NB4 (cell line): ENCODE data around the gene FN3K.
A peak's percentile ranks its signal among the peaks of the same experiment; 100 is the strongest.

Experiments used
- DNase-seq: peaks from one replicate; pipeline ENCODE4 v3.0.0; 2010; ENCODE audit warnings: low read depth
- H3K4me3 ChIP-seq: one replicate; pipeline ENCODE4 v1.5.1; 2011; ENCODE audit warnings: mild to moderate bottlenecking, low read depth, low read length, moderate library complexity
- CTCF ChIP-seq: IDR thresholded peaks from one replicate; pipeline ENCODE4 v1.5.1; 2012; ENCODE audit warnings: low read depth, low read length
- MAX ChIP-seq: IDR thresholded peaks from 2 replicates; pipeline ENCODE4 v1.6.1; 2011; ENCODE audit warnings: low read depth, low read length
- MYC ChIP-seq: IDR thresholded peaks from 2 replicates; pipeline ENCODE4 v1.6.1; 2011; ENCODE audit warnings: low read depth, low read length
- POLR2A ChIP-seq: IDR thresholded peaks from 2 replicates; pipeline ENCODE4 v1.6.1; 2011; ENCODE audit warnings: mild to moderate bottlenecking; ENCODE audit not compliant: insufficient read length; ENCODE audit errors: extremely low read depth

The FN3K gene

DNA sequence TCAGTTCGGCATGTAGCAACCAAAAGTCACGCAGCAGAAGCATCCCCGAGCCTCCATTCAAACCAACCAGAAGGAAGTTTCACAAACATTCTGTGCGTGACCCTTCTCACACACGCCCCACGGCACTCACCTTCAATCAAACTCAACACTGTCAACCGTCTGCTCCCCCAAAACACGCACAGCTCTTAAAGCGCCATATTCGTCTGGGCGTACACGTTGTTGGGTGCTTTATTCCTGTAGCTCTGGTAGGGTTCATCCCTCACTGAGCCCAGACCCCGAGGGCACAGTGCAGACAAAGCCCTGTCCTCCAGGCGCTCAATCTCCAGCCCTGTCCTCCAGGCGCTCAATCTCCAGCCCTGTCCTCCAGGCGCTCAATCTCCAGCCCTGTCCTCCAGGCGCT is 39.2 kb upstream of the FN3K start:
- no peak overlapping the region for H3K4me3 ChIP-seq
- DNase-seq = no peak
- TF ChIP-seq MAX (no peak), CTCF (no peak), MYC (no peak), POLR2A (no peak)

- TF ChIP-seq CTCF (no peak), MYC (no peak), POLR2A (no peak), MAX (no peak)
- no peak overlapping the region for H3K4me3 ChIP-seq
- no peak for DNase-seq
These were observed 38.3 kb upstream of the FN3K start for GRCh38 chr17:82696916-82697807.

DNA sequence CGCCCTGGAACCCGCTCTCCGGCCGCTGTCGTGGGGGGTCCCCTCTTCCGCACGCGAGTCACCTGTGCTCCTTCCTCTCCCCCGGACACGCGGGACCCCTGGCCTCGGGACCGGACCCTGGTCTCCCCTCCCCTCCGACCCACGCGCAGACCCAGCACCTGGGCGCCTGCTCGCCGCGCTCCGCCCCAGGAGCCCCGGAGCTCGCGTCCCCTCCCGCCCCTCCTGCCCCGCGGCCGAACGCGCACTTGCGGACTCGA is 37.7 kb upstream of the FN3K start:
- no peak overlapping the region for H3K4me3 ChIP-seq
- no peak for TF ChIP-seq MAX
- TF ChIP-seq MYC = no peak
- no peak for TF ChIP-seq CTCF
- TF ChIP-seq POLR2A = no peak
- no peak for DNase-seq

DNA sequence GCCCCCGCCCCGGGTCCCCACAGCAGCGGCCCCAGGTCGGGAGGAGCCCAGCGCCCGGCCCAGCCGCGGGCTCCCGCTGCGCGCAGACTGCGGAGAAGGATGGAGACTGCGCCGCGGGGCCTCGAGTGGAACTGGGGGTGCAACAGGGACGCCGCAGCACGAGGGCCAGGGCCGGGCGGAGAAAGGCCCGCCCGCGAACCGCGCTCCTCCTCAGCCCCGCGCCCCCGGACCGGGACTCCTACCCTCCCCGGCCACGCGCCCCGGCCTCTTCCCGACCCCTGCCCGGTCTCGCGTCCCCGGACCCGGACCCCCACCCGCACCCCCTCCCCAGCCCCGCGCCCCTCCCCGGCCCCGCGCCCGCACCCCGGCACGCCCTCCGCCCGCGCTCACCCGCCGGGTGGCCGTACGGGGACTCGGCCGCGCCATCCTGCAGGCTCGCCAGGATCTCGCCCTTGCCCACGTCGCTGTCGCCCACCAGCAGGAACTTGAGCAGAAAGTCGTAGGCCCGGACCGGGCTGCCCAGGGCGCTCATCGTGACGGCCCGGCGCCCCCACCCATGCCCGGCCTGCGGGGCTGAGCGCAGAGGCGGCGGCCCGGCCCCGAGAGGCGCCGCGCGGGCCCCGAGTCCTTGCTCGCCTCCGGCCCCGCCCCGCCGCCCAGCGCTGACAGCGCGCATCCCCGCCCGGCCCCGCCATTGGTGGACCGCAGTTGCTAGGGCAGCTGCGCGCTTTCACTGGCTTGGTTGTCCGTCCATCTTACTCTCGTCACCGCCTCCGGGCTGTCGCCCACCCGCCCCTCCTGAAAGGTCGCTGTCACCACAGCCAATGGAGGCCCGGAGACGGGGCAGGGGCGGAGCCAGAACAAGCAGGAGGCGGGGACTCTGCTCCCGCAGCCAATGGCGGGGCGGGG is 37.1 kb upstream of the FN3K start, which contains the start of gene RAB40B:
Gene RAB40B (minus strand): TSS at position 634 of the 909 bp plus-strand sequence. CDS start 102 bp downstream, at position 532.
- DNase-seq = peak; percentile 97
- TF ChIP-seq MAX (no peak), MYC (no peak), POLR2A (no peak), CTCF (no peak)
- peak within 1 kb of the TSS; percentile 38 for H3K4me3 ChIP-seq

DNA sequence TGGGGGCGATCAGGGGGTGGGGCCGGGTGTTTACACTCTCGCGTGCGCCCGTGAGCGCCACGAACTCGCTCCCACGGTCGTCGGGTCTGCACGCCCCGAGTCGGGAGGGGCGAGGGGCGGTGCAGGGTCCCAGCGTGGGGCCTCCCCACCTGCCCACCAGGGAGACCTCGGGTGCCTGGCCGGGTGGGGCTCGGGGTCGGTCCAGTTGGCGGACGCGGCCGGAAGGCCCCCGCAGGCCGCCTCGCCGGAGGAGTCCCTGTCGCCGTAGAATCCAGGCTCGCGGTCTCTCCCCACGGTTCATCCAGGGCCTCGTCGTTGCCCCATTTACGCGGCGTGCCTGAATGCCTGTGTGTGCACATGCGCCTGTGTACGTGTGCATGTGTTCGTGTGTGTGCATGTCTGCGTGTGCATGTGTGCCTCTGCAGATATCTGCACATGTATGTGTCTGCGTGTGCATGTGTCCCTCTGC is 36.4 kb upstream of the FN3K start:
- no peak for TF ChIP-seq CTCF
- no peak for TF ChIP-seq MYC
- TF ChIP-seq MAX = no peak
- TF ChIP-seq POLR2A = no peak
- DNase-seq = peak; percentile 31
- peak overlapping the region; percentile 28 for H3K4me3 ChIP-seq
